ENCODE data around the gene JMJD1C. TPM values are rescaled to one million over a fixed set of nuclear protein-coding genes. Genes with fewer than 3 reads are reported as not detected.

The JMJD1C gene
- total RNA-seq, 1 experiment from 2014 or later, result 66.3 TPM

DNA sequence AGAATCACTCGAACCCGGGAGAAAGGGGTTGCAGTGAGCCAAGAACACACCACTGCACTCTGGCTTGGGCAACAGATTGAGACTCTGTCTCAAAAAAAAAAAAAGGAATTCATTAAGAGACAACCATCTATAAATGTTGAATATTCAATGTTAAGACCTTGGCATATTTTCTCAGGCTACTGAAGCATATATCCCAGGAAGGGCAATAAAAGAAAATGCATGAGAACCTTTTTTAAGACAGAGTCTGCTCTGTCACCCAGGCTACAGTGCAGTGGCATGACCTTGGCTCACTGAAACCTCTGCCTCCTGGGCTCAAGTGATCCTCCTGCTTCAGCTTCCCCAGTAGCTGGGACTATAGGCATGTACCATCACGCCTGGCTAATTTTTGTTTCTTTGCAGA is 165.0 kb downstream of the JMJD1C start:
- CTCF ChIA-PET, result no interaction called here
- H3K27ac ChIP-seq (ENCODE audit: low read depth, low read length), result no peak overlapping the region
- POLR2A ChIA-PET, result no interaction called here
- no peaks in the 10 kb centered on the region for H3K9me2 ChIP-seq (ENCODE audit: insufficient read depth)
- TF ChIP-seq SP1 (IDR thresholded peaks at IDR 0.05; ENCODE audit: low read depth), result no peak
- DNase-seq (ENCODE audit: low read depth, low spot score) (no peak), ATAC-seq (no peak)
- H2AFZ ChIP-seq (ENCODE audit: low read depth, low read length, poor library complexity, severe bottlenecking), result no peak overlapping the region
- H3K27me3 ChIP-seq (ENCODE audit: insufficient read depth, low read length), result no peaks in the 10 kb centered on the region
- peaks cover 0 to 7% of the 10 kb centered on the region in 2 experiments; a peak in 1 of 4 replicates for H3K4me1 ChIP-seq (ENCODE audit: control insufficient read depth in 1 of 2, insufficient read depth in 2 of 2, low read length in 2 of 2)
- peaks cover 50% of the 10 kb centered on the region for H3K79me2 ChIP-seq (ENCODE audit: insufficient read depth, low read length)
- RAD21 ChIA-PET (ENCODE audit: low non-redundant PET in 1 of 2, low total read pairs in 2 of 2, uncharacterized antibody in 2 of 2, unreplicated experiment in 2 of 2), result no interaction called here
- no peaks in the 10 kb centered on the region for H4K20me1 ChIP-seq (ENCODE audit: insufficient read depth)
- intact Hi-C loops (cut with micrococcal nuclease), result no loop called here
- H3K4me3 ChIP-seq (replicated peaks in 1 of 2; ENCODE audit: low read depth in 1 of 2, low read length in 2 of 2), result no peak overlapping the region
- BruUV-seq (replicated peaks), result no TSS peak
- no peak overlapping the region for H3K4me2 ChIP-seq (ENCODE audit: low read length)
- H3K9me3 ChIP-seq (ENCODE audit: control insufficient read depth in 1 of 2, insufficient read depth in 1 of 2, low read depth in 1 of 2, low read length in 2 of 2), result no peaks in the 10 kb centered on the region
- H3K9ac ChIP-seq (ENCODE audit: low read length), result no peak overlapping the region
- H3K36me3 ChIP-seq (ENCODE audit: control insufficient read depth in 1 of 2, insufficient read depth in 2 of 2, low read length in 2 of 2), result no peaks in the 10 kb centered on the region

DNA sequence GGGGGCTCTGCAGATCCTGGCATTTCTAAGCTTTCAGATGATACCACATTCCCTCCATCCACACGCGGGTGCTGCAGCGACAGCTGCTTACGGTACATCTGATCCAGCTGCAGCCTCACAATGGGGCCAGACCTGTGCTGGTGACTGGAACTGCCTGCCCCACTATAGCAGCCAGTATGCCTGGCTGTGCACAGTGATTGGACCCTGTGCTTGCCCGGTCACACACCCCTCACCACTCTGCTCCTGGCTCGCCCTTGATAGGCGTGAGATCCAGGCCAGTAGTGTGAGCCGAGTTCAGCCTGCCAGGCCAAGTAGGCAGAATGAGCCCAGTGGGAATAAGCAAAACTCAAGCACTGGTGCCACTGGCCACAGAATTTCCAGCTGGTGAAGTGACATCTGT is 167.8 kb downstream of the JMJD1C start:
- H3K9me3 ChIP-seq (ENCODE audit: control insufficient read depth in 1 of 2, insufficient read depth in 1 of 2, low read depth in 1 of 2, low read length in 2 of 2), result no peaks in the 10 kb centered on the region
- ChIA-PET CTCF (no interaction called here), POLR2A (no interaction called here), RAD21 (ENCODE audit: low non-redundant PET in 1 of 2, low total read pairs in 2 of 2, uncharacterized antibody in 2 of 2, unreplicated experiment in 2 of 2) (no interaction called here)
- H3K4me2 ChIP-seq (ENCODE audit: low read length), result no peak overlapping the region
- H3K36me3 ChIP-seq (ENCODE audit: control insufficient read depth in 1 of 2, insufficient read depth in 2 of 2, low read length in 2 of 2), result no peaks in the 10 kb centered on the region
- no peak overlapping the region for H3K27ac ChIP-seq (ENCODE audit: low read depth, low read length)
- H3K9me2 ChIP-seq (ENCODE audit: insufficient read depth), result no peaks in the 10 kb centered on the region
- H3K9ac ChIP-seq (ENCODE audit: low read length), result no peak overlapping the region
- H2AFZ ChIP-seq (ENCODE audit: low read depth, low read length, poor library complexity, severe bottlenecking), result no peak overlapping the region
- H3K4me1 ChIP-seq (ENCODE audit: control insufficient read depth in 1 of 2, insufficient read depth in 2 of 2, low read length in 2 of 2), result peaks cover 0 to 7% of the 10 kb centered on the region in 2 experiments; a peak in 1 of 4 replicates
- BruUV-seq (replicated peaks), result no TSS peak
- no peak for DNase-seq (ENCODE audit: low read depth, low spot score)
- TF ChIP-seq ZNF274 (IDR thresholded peaks at IDR 0.05; ENCODE audit: low read depth, low read length), result no peak
- TF ChIP-seq EZH2 (IDR thresholded peaks at IDR 0.05), result no peak
- TF ChIP-seq TCF7L2 (IDR thresholded peaks at IDR 0.05; ENCODE audit: borderline replicate concordance, extremely low read depth, insufficient read depth, insufficient read length), result no peak
- no peak for TF ChIP-seq EGR1 (IDR thresholded peaks at IDR 0.05; ENCODE audit: low read depth)
- no peaks in the 10 kb centered on the region for H4K20me1 ChIP-seq (ENCODE audit: insufficient read depth)
- no peak overlapping the region for H3K4me3 ChIP-seq (replicated peaks in 1 of 2; ENCODE audit: low read depth in 1 of 2, low read length in 2 of 2)
- H3K79me2 ChIP-seq (ENCODE audit: insufficient read depth, low read length), result peaks cover 52% of the 10 kb centered on the region
- intact Hi-C loops (cut with micrococcal nuclease), result no loop called here
- H3K27me3 ChIP-seq (ENCODE audit: insufficient read depth, low read length), result no peaks in the 10 kb centered on the region
- ATAC-seq, result no peak

Data from HCT116 (cell line).